Mesothelial cell of epicardium (in vitro differentiated cells): Measurements from ENCODE around the gene ZNF74. TPM values are rescaled to one million over a fixed set of nuclear protein-coding genes. Genes with fewer than 3 reads are reported as not detected.
"Not testable (repeated sequence)": the region's sequence is repeated elsewhere in the genome, so short reads cannot be mapped to it uniquely, and the experiment has no call there.

Experiments used
- DNase-seq, 2 experiments: peaks; one replicate each; pipeline ENCODE4 v3.0.0; 2021; ENCODE audit warnings: low spot score in 2 of 2; ENCODE audit not compliant: unreplicated experiment in 2 of 2
- H3K27ac Mint-ChIP-seq: 2 replicates; pipeline ENCODE4 v1.8.0; 2021; ENCODE audit warnings: mixed read lengths
- H3K27me3 Mint-ChIP-seq: 2 replicates; pipeline ENCODE4 v1.8.0; 2021; ENCODE audit warnings: low read depth, mixed read lengths
- H3K36me3 Mint-ChIP-seq: 2 replicates; pipeline ENCODE4 v1.8.0; 2021; ENCODE audit warnings: mixed read lengths
- H3K4me1 Mint-ChIP-seq: 2 replicates; pipeline ENCODE4 v1.8.0; 2021; ENCODE audit warnings: mixed read lengths
- H3K4me3 Mint-ChIP-seq: 2 replicates; pipeline ENCODE4 v1.8.0; 2021; ENCODE audit warnings: mild to moderate bottlenecking, moderate library complexity, mixed read lengths
- H3K9me3 Mint-ChIP-seq: 2 replicates; pipeline ENCODE4 v1.8.0; 2021; ENCODE audit warnings: mixed read lengths
- CTCF ChIP-seq: fragments of 200-600 bp; sonication (generic); IDR thresholded peaks from one replicate; pipeline ENCODE4 v1.5.0; 2021; ENCODE audit warnings: antibody characterized with exemption; ENCODE audit not compliant: unreplicated experiment
- total RNA-seq: library from RNA; stranded (reverse); gene quantifications from 3 replicates; pipeline ENCODE4 v1.2.1, GENCODE V29; 2021

Gene ZNF74
- total RNA-seq, 1 donor from 2014 or later = 38.3 TPM

GRCh38 chr22:20450551-20450906, 56.6 kb downstream of the ZNF74 start:
- TF ChIP-seq CTCF = no peak
- Mint-ChIP-seq H3K27ac (no peak overlapping the region), H3K36me3 (peaks cover 35% of the 10 kb centered on the region), H3K4me1 (no peaks in the 10 kb centered on the region), H3K27me3 (no peaks in the 10 kb centered on the region), H3K4me3 (no peak overlapping the region), H3K9me3 (no peaks in the 10 kb centered on the region)
- no peak for DNase-seq

- not testable (repeated sequence) for H3K27ac Mint-ChIP-seq, H3K27me3 Mint-ChIP-seq, DNase-seq, H3K9me3 Mint-ChIP-seq, H3K4me3 Mint-ChIP-seq, H3K4me1 Mint-ChIP-seq
- H3K36me3 Mint-ChIP-seq = peaks cover 37% of the 10 kb centered on the region
Measured at GRCh38 chr22:20451129-20451778, 57.3 kb downstream of the ZNF74 start.

GRCh38 chr22:20451920-20452319, 58.0 kb downstream of the ZNF74 start:
- no peak for DNase-seq
- peaks cover 9% of the 10 kb centered on the region for H3K4me1 Mint-ChIP-seq
- no peaks in the 10 kb centered on the region for H3K27me3 Mint-ChIP-seq
- H3K4me3 Mint-ChIP-seq = no peak overlapping the region
- H3K9me3 Mint-ChIP-seq = no peaks in the 10 kb centered on the region
- H3K36me3 Mint-ChIP-seq = peaks cover 32% of the 10 kb centered on the region
- H3K27ac Mint-ChIP-seq = no peak overlapping the region
- TF ChIP-seq CTCF = no peak

GRCh38 chr22:20453222-20453621, 59.3 kb downstream of the ZNF74 start:
- H3K27ac Mint-ChIP-seq = no peak overlapping the region
- peaks cover 9% of the 10 kb centered on the region for H3K4me1 Mint-ChIP-seq
- no peaks in the 10 kb centered on the region for H3K27me3 Mint-ChIP-seq
- no peak overlapping the region for H3K4me3 Mint-ChIP-seq
- H3K36me3 Mint-ChIP-seq = peaks cover 34% of the 10 kb centered on the region
- DNase-seq = no peak
- no peak for TF ChIP-seq CTCF
- H3K9me3 Mint-ChIP-seq = no peaks in the 10 kb centered on the region

GRCh38 chr22:20455709-20456063, 61.7 kb downstream of the ZNF74 start:
- TF ChIP-seq CTCF = no peak
- no peak for DNase-seq
- H3K36me3 Mint-ChIP-seq = peaks cover 33% of the 10 kb centered on the region
- H3K27ac Mint-ChIP-seq = no peak overlapping the region
- no peaks in the 10 kb centered on the region for H3K27me3 Mint-ChIP-seq
- peaks cover 9% of the 10 kb centered on the region for H3K4me1 Mint-ChIP-seq
- no peak overlapping the region for H3K4me3 Mint-ChIP-seq
- H3K9me3 Mint-ChIP-seq = no peaks in the 10 kb centered on the region

GRCh38 chr22:20456064-20456721, 62.2 kb downstream of the ZNF74 start:
- H3K27ac Mint-ChIP-seq = peak overlapping the region; percentile 86
- DNase-seq = peak; percentile 68 to 84

More at GRCh38 chr22:20456064-20456721, 62.2 kb downstream of the ZNF74 start:
- Mint-ChIP-seq H3K36me3 (peaks cover 33% of the 10 kb centered on the region), H3K4me3 (no peak overlapping the region), H3K9me3 (no peaks in the 10 kb centered on the region), H3K4me1 (peaks cover 9% of the 10 kb centered on the region), H3K27me3 (no peaks in the 10 kb centered on the region)
- TF ChIP-seq CTCF = peak; percentile 75
